ENCODE data around the gene MYO1D. TPM values are rescaled to one million over a fixed set of nuclear protein-coding genes. Genes with fewer than 3 reads are reported as not detected.
A peak's percentile ranks its signal among the peaks of the same experiment; 100 is the strongest.

The MYO1D gene
- total and polyA plus RNA-seq, 2 of the 13 experiments (the other 11 are each of a cell fraction or from before 2014, with no cell fraction given): 13.2 to 17.3 TPM

DNA sequence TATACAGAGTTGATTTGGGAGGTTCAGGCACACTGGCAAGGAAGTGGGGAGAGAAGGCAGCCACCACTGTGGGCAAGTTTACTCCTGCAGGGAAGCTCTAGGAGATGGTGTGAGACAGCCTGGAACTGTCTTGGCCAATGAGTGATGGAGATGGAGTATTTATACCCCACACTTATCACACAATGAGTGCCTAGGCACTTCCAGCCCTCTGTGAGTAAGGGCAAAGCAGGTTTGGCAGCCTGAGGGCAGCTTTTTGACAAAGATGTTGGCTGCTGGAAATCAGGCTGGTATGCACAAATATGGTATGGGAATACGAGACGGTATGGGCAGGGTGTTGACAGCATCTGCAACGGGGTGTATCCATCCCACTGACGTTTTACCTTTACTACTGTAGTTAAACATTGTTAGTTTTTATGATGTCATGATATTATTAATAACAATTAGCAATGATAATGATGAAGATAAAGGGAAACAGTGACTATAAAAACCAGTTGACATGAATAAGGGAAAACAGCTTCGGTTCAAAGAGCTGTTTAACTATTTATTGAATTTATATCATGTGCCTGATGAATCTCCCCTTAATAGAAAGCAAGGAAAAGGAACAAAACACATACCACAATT lies 240.2 kb downstream of the MYO1D start:
- Histone ChIP-seq H3K27me3 (ENCODE audit: control insufficient read depth in 1 of 2, insufficient read depth in 2 of 2, low read length in 2 of 2) (no peaks in the 10 kb centered on the region; a peak in 1 of 5 replicates), H3K79me2 (ENCODE audit: insufficient read depth, low read length) (no peaks in the 10 kb centered on the region), H3K9ac (ENCODE audit: insufficient read depth, low read depth, low read length) (no peak overlapping the region), H3K9me3 (ENCODE audit: low read length) (no peaks in the 10 kb centered on the region), H3K4me3 (replicated peaks in 1 of 3; ENCODE audit: insufficient read depth in 1 of 3, low read depth in 2 of 3, low read length in 3 of 3) (no peak overlapping the region), H2AFZ (ENCODE audit: low read length) (no peak overlapping the region), H3K4me2 (ENCODE audit: low read depth, low read length) (no peak overlapping the region), H3K4me1 (ENCODE audit: insufficient read depth, low read length) (no peaks in the 10 kb centered on the region), H3K36me3 (replicated peaks in 1 of 2; ENCODE audit: control insufficient read depth in 1 of 2, insufficient read depth in 2 of 2, low read length in 2 of 2) (no peaks in the 10 kb centered on the region), H3K27ac (ENCODE audit: extremely low read length, insufficient read depth, low read length) (no peak overlapping the region), H4K20me1 (ENCODE audit: insufficient read depth, low read length) (no peaks in the 10 kb centered on the region)
- CTCF ChIA-PET (ENCODE audit: low intra/inter-chr PET ratio, low total read pairs): no interaction called here
- ATAC-seq: no peak
- BruUV-seq (replicated peaks): no TSS peak
- no peak for DNase-seq (ENCODE audit: low spot score)
- POLR2A ChIA-PET: no interaction called here
- in situ Hi-C loops (cut with HindIII; ENCODE audit: extremely low pct_ligation_motif_present, low pct_unique_long_range_greater_than_20kb): no loop called here
- 88% methylated on average over 5 of the region's 5 CpGs for WGBS (ENCODE audit: low lambda C conversion rate)
- FAIRE-seq: no peak
- intact Hi-C loops (cut with micrococcal nuclease; ENCODE audit: unreplicated experiment): no loop called here
- TF ChIP-seq ATF7 (IDR thresholded peaks at IDR 0.05) (peak; percentile 54), ATF7 (CRISPR knock-in tag; IDR thresholded peaks at IDR 0.05) (no peak), SIX4 (CRISPR knock-in tag; IDR thresholded peaks at IDR 0.05) (no peak)

- DNase-seq (ENCODE audit: low spot score): no peak
- no peak overlapping the region for H3K9ac ChIP-seq (ENCODE audit: insufficient read depth, low read depth, low read length)
- in situ Hi-C loops (cut with HindIII; ENCODE audit: extremely low pct_ligation_motif_present, low pct_unique_long_range_greater_than_20kb) (no loop called here), intact Hi-C loops (cut with micrococcal nuclease; ENCODE audit: unreplicated experiment) (no loop called here)
- no peaks in the 10 kb centered on the region for H3K4me1 ChIP-seq (ENCODE audit: insufficient read depth, low read length)
- no TSS peak for BruUV-seq (replicated peaks)
- H3K27me3 ChIP-seq (ENCODE audit: control insufficient read depth in 1 of 2, insufficient read depth in 2 of 2, low read length in 2 of 2): no peaks in the 10 kb centered on the region; a peak in 1 of 5 replicates
- 85% methylated on average over 3 of the region's 3 CpGs for WGBS (ENCODE audit: low lambda C conversion rate)
- no peak for FAIRE-seq
- no peak overlapping the region for H3K27ac ChIP-seq (ENCODE audit: extremely low read length, insufficient read depth, low read length)
- TF ChIP-seq ZNF484 (CRISPR knock-in tag; IDR thresholded peaks at IDR 0.05; ENCODE audit: borderline replicate concordance, low read depth): no peak
- TF ChIP-seq SIX4 (CRISPR knock-in tag; IDR thresholded peaks at IDR 0.05): no peak
- TF ChIP-seq ZNF557 (CRISPR knock-in tag; IDR thresholded peaks at IDR 0.05): no peak
- no peak for TF ChIP-seq STAG1 (CRISPR knock-in tag; IDR thresholded peaks at IDR 0.05)
- no peak for TF ChIP-seq ZNF10 (CRISPR knock-in tag; IDR thresholded peaks at IDR 0.05; ENCODE audit: borderline replicate concordance, low read depth)
- TF ChIP-seq GABPB1 (CRISPR knock-in tag; IDR thresholded peaks at IDR 0.05): no peak
- no peak for TF ChIP-seq PPARG (CRISPR knock-in tag; conservative IDR thresholded peaks at IDR 0.05)
- TF ChIP-seq BCL6 (CRISPR knock-in tag; IDR thresholded peaks at IDR 0.05): no peak
- ChIA-PET CTCF (ENCODE audit: low intra/inter-chr PET ratio, low total read pairs) (no interaction called here), POLR2A (no interaction called here)
- H3K4me3 ChIP-seq (replicated peaks in 1 of 3; ENCODE audit: insufficient read depth in 1 of 3, low read depth in 2 of 3, low read length in 3 of 3): no peak overlapping the region
- H3K4me2 ChIP-seq (ENCODE audit: low read depth, low read length): no peak overlapping the region
- no peaks in the 10 kb centered on the region for H3K36me3 ChIP-seq (replicated peaks in 1 of 2; ENCODE audit: control insufficient read depth in 1 of 2, insufficient read depth in 2 of 2, low read length in 2 of 2)
- no peak for ATAC-seq
- no peak overlapping the region for H2AFZ ChIP-seq (ENCODE audit: low read length)
- no peaks in the 10 kb centered on the region for H4K20me1 ChIP-seq (ENCODE audit: insufficient read depth, low read length)
- H3K79me2 ChIP-seq (ENCODE audit: insufficient read depth, low read length): no peaks in the 10 kb centered on the region
- H3K9me3 ChIP-seq (ENCODE audit: low read length): no peaks in the 10 kb centered on the region
Observed at GRCh38 chr17:32634167-32634566, 242.8 kb downstream of the MYO1D start.

Measured in HepG2 (cell line).